Measurements from ENCODE around the gene TRPV5.
A peak's percentile ranks its signal among the peaks of the same experiment; 100 is the strongest.

TRPV5 gene

DNA sequence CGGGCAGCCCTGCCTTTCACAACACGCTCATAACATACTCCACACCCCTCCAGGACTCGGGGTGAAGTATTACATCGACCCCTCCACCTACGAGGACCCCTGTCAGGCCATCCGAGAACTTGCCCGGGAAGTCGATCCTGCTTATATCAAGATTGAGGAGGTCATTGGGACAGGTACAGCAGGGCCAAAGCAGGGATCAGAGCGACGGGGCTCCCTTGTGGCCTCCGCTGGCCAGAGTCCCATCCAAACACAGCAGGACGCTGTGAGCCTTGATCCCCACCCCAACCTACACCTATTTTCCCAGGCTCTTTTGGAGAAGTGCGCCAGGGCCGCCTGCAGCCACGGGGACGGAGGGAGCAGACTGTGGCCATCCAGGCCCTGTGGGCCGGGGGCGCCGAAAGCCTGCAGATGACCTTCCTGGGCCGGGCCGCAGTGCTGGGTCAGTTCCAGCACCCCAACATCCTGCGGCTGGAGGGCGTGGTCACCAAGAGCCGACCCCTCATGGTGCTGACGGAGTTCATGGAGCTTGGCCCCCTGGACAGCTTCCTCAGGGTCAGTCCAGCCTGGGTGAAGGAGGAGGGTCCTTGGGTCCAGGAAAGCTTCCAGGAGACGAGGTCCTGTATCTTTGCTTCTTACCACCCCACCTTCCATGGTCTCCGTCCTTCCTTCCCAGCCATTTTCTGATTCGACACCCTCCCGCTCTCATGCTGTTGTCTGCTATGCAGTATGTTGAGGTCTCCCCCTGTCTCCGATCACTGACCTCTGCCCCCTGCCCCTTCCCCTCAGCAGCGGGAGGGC, 65.2 kb downstream of the TRPV5 start:
- H3K9me3 ChIP-seq (ENCODE audit: severe bottlenecking): no peaks in the 10 kb centered on the region
- TF ChIP-seq, protein P1, sequence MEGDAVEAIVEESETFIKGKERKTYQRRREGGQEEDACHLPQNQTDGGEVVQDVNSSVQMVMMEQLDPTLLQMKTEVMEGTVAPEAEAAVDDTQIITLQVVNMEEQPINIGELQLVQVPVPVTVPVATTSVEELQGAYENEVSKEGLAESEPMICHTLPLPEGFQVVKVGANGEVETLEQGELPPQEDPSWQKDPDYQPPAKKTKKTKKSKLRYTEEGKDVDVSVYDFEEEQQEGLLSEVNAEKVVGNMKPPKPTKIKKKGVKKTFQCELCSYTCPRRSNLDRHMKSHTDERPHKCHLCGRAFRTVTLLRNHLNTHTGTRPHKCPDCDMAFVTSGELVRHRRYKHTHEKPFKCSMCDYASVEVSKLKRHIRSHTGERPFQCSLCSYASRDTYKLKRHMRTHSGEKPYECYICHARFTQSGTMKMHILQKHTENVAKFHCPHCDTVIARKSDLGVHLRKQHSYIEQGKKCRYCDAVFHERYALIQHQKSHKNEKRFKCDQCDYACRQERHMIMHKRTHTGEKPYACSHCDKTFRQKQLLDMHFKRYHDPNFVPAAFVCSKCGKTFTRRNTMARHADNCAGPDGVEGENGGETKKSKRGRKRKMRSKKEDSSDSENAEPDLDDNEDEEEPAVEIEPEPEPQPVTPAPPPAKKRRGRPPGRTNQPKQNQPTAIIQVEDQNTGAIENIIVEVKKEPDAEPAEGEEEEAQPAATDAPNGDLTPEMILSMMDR (IDR thresholded peaks at IDR 0.05; ENCODE audit: low read depth, low read length): peak; percentile 50; the same call in 1 of the 2 replicates
- DNase-seq: no peak
- H3K27me3 ChIP-seq (ENCODE audit: insufficient read depth, low read depth, severe bottlenecking): no peaks in the 10 kb centered on the region
- H3K4me3 ChIP-seq (ENCODE audit: low read depth, low read length): no peak overlapping the region
- H3K36me3 ChIP-seq: no peaks in the 10 kb centered on the region
- no peak overlapping the region for H3K27ac ChIP-seq

DNA sequence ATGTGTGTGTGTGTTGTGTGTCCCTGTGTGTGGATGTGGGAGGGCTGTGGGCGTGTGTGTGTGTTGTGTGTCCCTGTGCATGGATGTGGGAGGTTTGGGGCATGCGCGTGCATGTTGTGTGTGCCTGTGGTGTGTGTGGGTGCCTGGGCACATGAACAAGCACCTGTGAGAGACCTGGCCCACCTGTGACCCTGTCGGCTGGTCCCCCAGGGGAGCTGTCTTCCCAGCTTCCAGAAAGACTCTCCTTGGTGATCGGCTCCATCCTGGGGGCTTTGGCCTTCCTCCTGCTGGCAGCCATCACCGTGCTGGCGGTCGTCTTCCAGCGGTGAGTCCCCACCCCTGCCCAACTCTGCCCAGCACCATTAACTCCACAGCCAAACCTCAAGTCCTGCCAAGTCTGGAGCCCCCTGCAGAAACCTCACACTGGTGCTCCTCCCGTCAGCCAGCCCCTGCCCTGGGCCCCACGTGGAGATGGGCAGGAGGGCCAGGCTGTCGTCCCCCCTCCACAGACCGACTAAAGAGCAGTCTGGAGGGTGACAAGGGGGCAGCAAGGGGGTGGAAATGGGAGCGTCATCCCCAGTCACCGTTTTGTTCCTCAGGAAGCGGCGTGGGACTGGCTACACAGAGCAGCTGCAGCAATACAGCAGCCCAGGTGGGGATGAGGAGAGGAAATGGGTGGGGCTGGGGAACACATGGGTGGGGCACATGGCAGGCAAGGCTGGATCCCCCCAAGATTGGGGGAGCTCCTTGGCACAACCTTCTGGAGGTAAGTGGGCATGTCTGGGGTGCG, 66.0 kb downstream of the TRPV5 start:
- Histone ChIP-seq H3K27ac (no peak overlapping the region), H3K9me3 (ENCODE audit: severe bottlenecking) (no peaks in the 10 kb centered on the region), H3K36me3 (no peaks in the 10 kb centered on the region), H3K27me3 (ENCODE audit: insufficient read depth, low read depth, severe bottlenecking) (no peaks in the 10 kb centered on the region), H3K4me3 (ENCODE audit: low read depth, low read length) (no peak overlapping the region)
- no peak for DNase-seq
- TF ChIP-seq, protein P1 (IDR thresholded peaks at IDR 0.05; ENCODE audit: low read depth, low read length): no peak

DNA sequence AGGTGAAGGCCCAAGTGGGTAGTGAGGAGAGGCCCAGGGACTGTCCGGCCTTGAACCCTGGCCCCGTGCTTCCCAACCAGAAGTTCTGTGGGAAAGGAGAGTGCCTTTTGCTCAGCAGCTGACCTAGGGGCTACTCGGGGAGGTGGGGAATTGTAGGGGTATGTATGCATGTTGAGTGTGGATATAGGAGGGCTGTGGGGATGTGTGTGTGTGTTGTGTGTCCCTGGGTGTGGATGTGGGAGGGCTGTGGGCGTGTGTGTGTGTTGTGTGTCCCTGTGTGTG, 66.5 kb downstream of the TRPV5 start:
- DNase-seq: no peak
- no peak overlapping the region for H3K27ac ChIP-seq
- no peaks in the 10 kb centered on the region for H3K27me3 ChIP-seq (ENCODE audit: insufficient read depth, low read depth, severe bottlenecking)
- no peaks in the 10 kb centered on the region for H3K36me3 ChIP-seq
- TF ChIP-seq, protein P1 (IDR thresholded peaks at IDR 0.05; ENCODE audit: low read depth, low read length): no peak
- no peak overlapping the region for H3K4me3 ChIP-seq (ENCODE audit: low read depth, low read length)
- H3K9me3 ChIP-seq (ENCODE audit: severe bottlenecking): no peaks in the 10 kb centered on the region

DNA sequence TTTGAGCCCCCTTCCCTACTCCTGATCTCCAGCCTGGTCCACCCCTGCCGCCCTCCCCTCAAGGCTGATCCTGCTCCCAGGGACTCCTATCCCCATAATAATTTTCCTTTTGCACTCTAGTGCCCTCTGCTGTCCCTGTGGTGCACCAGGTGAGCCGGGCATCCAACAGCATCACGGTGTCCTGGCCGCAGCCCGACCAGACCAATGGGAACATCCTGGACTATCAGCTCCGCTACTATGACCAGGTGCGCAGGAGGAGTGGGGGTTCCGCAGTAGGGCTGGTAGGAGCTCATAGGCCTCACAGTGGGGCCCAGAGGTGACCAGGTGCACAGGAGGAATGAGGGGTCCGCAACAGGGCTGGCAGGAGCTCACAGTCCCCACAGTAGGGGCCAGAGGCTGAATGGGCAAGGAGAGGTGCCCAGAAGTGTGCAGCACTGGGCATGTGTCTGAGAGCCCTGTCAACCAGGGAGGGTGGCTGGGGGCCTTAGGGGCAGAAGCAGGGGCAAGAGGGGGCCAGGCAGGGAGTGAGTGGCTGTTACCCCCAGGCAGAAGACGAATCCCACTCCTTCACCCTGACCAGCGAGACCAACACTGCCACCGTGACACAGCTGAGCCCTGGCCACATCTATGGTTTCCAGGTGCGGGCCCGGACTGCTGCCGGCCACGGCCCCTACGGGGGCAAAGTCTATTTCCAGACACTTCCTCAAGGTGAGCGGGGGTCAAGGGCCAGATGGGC, 67.0 kb downstream of the TRPV5 start:
- H3K27ac ChIP-seq: no peak overlapping the region
- no peaks in the 10 kb centered on the region for H3K36me3 ChIP-seq
- TF ChIP-seq, protein P1 (IDR thresholded peaks at IDR 0.05; ENCODE audit: low read depth, low read length): peak; percentile 74
- no peak overlapping the region for H3K4me3 ChIP-seq (ENCODE audit: low read depth, low read length)
- H3K27me3 ChIP-seq (ENCODE audit: insufficient read depth, low read depth, severe bottlenecking): no peaks in the 10 kb centered on the region
- DNase-seq: peak; percentile 73
- no peaks in the 10 kb centered on the region for H3K9me3 ChIP-seq (ENCODE audit: severe bottlenecking)

DNA sequence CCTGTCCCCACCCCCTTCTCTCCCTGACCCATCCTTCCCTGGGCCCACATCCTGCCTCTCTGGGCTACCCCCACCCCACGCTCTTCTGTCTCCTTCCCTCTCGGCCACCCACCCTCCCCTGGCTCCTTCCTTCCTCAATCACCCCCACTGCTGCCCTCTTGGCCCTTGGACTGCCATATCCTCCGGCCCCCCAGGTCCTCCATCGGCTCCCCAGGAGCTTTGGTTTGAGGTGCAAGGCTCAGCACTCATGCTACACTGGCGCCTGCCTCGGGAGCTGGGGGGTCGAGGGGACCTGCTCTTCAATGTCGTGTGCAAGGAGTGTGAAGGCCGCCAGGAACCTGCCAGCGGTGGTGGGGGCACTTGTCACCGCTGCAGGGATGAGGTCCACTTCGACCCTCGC, 67.8 kb downstream of the TRPV5 start:
- no peak for DNase-seq
- H3K27ac ChIP-seq: no peak overlapping the region
- no peaks in the 10 kb centered on the region for H3K9me3 ChIP-seq (ENCODE audit: severe bottlenecking)

More for the DNA sequence above, 67.8 kb downstream of the TRPV5 start:
- TF ChIP-seq, protein P1 (IDR thresholded peaks at IDR 0.05; ENCODE audit: low read depth, low read length): no peak
- H3K27me3 ChIP-seq (ENCODE audit: insufficient read depth, low read depth, severe bottlenecking): no peaks in the 10 kb centered on the region
- H3K4me3 ChIP-seq (ENCODE audit: low read depth, low read length): no peak overlapping the region
- no peaks in the 10 kb centered on the region for H3K36me3 ChIP-seq

Data from WERI-Rb-1 (cell line).